Hematopoietic multipotent progenitor cell (in vitro differentiated cells): ENCODE results near the gene SERPINA6. TPM values are rescaled to one million over a fixed set of nuclear protein-coding genes. Genes with fewer than 3 reads are reported as not detected.
"Not testable (repeated sequence)": the region's sequence is repeated elsewhere in the genome, so short reads cannot be mapped to it uniquely, and the experiment has no call there.

ENCODE experiments used
- DNase-seq, 3 donors: peaks; one replicate each; pipeline ENCODE4 v3.0.0-alpha.2; 2011 to 2015; ENCODE audit warnings: low read depth in 2 of 3, low spot score in 2 of 3
- total RNA-seq: library from RNA; depleted of rRNA; stranded (reverse); fragments of >200 nt; gene quantifications from one replicate; pipeline ENCODE4 v1.2.3, GENCODE V29; 2012

SERPINA6 gene
- total RNA-seq, 1 donor, result under 0.01 TPM

- DNase-seq, result no peak
Measured at GRCh38 chr14:94330857-94331256, 7.7 kb upstream of the SERPINA6 start.

DNA sequence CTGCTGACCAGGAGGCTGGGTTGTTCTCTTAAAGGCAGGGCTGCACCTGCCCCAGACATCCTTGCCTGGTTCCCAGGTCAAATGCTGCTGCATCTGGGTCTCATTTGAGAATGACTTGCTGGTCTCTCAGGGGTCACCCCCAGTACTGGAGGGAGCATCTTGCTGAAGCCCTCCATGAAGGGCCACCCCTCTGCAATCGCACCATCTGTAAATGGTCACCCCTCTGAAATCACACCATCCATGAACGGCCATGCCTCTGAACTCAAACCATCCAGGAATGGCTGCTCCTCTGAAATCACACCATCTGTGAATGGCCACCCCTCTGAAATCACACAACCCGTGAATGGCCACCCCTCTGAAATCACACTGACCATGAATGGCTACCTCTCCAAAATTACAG, 7.3 kb upstream of the SERPINA6 start:
- no peak for DNase-seq

DNA sequence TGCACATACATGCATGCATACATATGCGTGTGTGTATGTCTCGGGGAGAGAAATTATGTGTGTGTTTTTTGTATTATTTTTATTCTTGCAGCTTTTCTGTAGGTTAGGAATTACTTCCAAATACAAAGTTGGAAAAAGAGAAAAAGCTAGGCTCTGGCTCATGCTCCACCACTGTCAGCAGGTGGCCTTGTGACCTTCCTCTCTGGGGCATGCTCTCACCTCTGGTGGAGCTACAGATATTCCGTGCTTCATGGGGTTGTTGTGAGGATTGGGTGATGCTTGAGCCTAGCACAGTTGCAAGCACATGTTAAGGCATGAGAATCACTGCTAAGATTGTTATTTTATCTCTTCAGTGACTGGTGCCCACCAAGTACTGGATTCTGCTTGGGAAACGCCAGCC, 6.7 kb upstream of the SERPINA6 start:
- no peak for DNase-seq

DNA sequence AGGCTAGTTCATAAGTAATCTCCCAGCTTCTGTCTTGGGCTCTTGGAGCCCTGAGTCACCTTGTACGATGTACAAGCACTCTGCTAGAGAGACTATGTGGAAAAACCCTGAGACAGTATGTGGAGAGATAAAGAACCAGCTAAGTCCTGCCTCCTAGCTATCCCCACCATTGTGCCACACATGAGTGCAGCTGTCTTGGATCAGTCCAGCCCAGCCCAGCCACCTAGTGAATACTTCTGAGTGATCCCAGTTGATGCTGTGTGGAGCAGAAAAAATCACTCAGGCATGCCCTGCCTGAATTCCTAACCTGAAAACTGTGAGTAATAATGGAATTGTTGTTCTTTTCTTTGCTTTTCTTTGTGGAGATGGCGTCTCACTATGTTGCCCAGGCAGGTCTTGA, 5.1 kb upstream of the SERPINA6 start:
- DNase-seq, result no peak

GRCh38 chr14:94321421-94322271, 1.5 kb downstream of the SERPINA6 start:
- no peak for DNase-seq

DNA sequence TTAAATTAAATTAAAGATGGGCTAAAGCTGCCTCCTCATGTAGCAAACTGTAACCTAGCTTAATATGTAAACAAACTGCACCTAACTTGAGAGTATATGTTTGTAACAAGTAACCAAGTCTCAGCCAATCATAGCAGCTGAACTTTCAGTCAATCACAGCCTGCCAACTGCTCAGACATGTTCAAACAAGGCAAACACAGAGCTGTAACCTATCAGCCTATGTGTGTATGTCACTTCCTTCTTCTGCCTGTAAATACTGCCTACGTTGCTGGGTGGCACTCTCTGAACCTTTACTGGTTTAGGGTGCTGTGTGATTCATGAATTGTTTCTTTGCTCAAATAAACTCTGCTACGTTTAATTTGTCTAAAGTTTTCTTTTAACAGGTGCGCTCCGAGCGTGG, 2.9 kb downstream of the SERPINA6 start:
- DNase-seq, result no peak

- no peak for DNase-seq
Measured at GRCh38 chr14:94317259-94317658, 5.9 kb downstream of the SERPINA6 start.

DNA sequence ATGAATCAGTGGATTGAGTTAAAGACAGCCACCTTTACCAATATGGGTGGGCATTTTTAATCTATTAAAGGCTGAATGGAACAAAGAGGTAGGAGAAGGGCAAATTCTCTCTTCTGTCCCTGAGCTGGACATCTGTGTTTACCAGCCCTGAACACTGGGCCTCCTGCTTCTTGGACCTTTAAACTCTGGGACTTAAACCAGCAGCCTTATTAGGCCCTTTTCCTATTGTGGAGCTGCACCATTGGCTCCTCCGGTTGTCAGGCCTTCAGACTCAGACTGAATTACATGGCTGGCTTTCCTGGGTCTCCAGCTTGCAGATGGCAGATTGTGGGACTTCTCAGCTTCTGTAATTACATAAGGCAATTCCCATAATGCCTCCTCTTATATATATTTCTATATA, 6.4 kb downstream of the SERPINA6 start:
- no peak for DNase-seq

DNA sequence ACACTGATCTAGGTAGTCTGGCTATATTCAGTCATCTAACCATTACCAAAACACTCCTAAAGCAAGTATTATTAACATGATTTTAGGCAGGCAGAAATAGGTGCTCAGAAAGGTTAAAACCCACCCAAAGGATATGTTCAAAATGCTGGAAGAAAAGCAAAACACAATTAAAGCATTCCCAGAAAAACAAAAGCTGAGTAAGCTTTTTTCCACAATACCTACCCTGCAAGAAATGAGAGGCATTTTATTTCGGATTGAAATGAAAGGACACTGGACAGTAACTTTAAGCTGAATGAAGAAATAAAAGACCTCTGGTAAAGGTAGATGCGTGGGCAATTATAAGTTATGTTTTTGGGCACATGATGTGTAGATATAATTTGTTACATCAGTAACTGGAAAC, 8.2 kb downstream of the SERPINA6 start:
- no peak for DNase-seq

DNA sequence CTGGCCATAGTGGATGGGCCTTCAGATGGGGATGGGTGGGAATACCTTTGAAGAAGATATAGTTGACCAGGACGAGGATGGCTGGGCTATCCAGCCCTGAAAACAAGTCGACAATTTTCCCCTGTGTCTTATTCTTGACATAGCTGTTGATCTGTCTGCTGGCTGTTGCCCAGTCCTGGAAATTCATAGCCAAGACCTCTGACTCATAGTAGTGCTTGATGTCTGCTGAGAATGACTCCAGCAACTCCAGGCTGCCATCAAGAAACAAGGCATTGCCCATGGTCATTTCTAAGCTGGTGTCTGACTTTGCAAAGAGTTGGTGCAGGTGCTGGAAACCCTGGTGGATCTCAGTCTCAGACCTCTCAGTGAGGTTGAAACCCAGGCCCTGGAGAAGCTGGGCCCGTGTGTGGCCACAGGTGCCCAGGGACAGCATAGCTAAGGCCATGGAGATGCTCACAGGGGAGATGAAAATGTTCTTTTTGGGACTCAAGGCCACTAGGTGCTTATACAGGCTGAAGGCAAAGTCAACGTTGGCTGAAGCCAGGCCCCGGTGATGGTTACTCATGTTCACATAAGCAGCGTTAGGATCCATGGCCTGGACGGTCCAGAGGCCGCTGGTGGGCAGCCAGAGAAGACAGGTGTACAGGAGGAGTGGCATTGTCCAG, 9.0 kb downstream of the SERPINA6 start:
- DNase-seq, result no peak

GRCh38 chr14:94312481-94313246, 10.5 kb downstream of the SERPINA6 start:
- DNase-seq, result no peak

GRCh38 chr14:94310248-94310647, 12.9 kb downstream of the SERPINA6 start:
- no peak for DNase-seq

DNA sequence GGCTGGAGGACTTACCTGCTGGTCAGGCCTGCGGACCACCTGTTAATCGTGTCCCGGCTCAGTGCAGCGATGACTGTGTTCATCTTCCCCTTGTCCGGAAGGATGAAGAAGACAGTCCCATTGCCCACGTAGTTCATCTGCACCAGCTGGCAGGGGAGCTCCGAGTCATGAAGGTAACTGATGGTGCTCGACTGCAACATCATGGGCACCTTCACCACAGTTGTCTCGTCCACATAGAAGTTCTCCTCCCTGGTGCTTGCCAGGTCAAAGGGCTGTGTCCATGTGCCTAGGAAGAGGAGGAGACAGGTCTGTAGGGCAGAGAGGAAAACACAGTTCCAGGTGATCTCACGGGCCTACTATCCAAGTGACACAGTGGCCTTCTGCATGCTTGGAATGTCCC, 13.4 kb downstream of the SERPINA6 start:
- no peak for DNase-seq

DNA sequence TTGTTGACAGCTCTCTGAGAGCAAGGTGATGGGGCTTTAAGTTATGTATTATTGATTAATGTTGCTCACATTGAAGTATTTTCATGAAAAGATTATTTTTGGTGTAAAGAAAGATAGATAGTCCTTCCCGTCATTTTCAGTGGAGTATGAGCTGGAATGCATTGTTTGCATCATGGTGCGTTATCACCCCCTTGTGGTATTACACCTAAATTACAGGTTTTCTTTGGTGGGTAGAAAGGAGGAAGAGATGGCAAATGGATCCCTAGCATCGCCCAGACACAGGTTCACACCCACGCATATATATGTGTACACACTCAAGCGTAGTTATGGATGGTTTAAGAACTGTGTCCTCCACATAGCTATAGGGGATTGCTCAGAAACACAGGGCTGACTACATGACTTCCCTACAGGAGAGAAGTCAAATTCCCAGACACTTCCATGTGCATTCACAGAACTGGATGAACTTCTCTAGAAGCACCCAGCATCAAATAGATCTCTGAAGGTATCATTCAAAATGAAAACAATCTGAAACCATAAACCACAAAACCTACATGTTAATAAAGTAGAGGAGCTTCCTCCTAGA, 15.6 kb downstream of the SERPINA6 start:
- DNase-seq, result no peak

DNA sequence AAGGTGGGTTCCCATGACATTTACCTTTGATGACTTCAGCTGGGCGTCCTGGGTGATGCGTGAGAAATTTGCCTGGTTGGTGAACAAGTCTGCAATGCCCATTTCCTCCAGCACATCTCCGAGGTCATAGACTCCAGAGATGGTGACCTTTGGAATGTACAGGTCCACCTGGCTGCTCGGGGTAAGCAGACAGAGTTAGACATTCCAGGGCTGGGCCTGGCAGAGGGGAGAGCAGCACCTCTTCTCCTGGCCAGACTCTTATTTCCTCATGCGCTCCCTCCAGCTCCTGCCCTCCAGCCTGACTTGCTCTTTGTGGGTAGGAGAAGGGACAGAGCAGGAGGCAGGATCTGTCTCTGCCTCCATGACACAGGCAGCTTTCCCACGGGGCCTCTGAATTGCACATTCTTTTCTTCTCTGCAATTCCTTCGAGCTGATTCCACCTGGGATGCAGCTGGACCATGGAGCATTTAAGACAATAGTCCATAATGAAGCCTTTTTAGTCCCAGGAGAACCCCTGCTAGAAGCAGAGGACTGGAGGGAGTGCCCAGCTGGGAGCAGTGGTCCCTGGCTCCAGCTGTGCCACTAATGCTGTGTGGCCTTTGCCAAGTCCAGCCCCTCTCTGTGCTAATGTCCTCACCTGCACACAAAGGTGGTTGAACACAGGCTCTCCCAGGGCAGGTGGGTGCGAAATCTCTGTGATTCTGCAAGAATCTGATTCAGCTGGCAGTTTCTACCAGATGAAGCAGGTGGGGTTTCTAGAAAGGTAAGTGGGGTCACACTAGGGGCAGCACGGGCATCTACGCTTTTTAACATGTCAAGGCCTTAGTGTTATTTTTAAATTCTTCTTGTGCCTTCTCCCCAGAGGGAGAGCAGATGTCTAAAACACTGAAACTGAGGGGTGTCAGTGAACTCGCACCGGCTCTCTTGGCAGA, 16.8 kb downstream of the SERPINA6 start:
- no peak for DNase-seq

- DNase-seq, result no peak
Measured at GRCh38 chr14:94305620-94306019, 17.5 kb downstream of the SERPINA6 start.

GRCh38 chr14:94304243-94304642, 18.9 kb downstream of the SERPINA6 start:
- no peak for DNase-seq

- no peak for DNase-seq
Measured at GRCh38 chr14:94303111-94303510, 20.0 kb downstream of the SERPINA6 start.

DNA sequence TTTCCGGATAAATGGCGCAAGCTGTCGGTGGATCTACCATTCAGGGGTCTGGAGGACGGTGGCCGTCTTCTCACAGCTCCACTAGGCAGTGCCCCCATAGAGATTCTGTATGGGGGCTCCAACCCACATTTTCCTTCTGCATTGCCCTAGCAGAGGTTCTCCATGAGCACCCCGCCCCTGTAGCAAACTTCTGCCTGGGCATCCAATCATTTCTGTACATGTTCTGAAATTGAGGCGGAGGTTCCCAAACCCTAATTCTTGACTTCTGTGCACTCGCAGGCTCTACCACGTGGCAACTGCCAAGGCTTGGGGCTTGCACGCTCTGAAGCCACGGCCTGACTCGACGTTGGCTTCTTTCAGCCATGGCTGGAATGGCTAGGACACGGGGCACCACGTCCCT, 25.0 kb downstream of the SERPINA6 start:
- no peak for DNase-seq

DNA sequence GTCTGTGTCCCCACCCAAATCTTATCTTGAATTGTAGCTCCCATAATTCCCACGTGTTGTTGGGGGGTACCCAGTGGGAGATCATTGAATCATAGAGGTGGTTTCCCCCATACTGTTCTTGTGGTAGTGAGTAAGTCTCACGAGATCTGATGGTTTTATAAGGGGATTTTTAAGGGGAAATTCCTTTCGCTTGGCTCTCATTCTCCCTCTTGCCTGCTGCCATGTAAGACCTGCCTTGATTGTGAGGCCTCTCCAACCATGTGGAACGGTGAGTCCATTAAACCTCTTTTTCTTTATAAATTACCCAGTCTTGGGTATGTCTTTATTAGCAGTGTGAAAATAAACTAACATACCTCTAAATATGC, 27.0 kb downstream of the SERPINA6 start:
- not testable (repeated sequence) for DNase-seq
